ENCODE measurements around the gene RREB1. TPM values are rescaled to one million over a fixed set of nuclear protein-coding genes. Genes with fewer than 3 reads are reported as not detected.
A peak's percentile ranks its signal among the peaks of the same experiment; 100 is the strongest.

Gene RREB1
- total and polyA plus RNA-seq, 2 of the 4 experiments (the other 2 are of a cell fraction) = 8.4 to 14.5 TPM

- intact Hi-C loops (cut with micrococcal nuclease) = loop anchor here (10.0 kb wide), 1 partner anchor 416 kb away; no protein-coding TSS in a partner anchor
- Histone ChIP-seq H3K14ac (replicated peaks; ENCODE audit: low read depth, low read length) (peak overlapping the region; percentile 61), H3K4me1 (ENCODE audit: control insufficient read depth, insufficient read depth, low read length) (peaks cover 24% of the 10 kb centered on the region), H3K79me1 (ENCODE audit: low read depth in 1 of 2, low read length in 2 of 2) (peaks cover 20 to 68% of the 10 kb centered on the region in 2 experiments), H3K56ac (ENCODE audit: extremely low read depth, insufficient read depth, low read length) (peak overlapping the region; percentile 47; the same call in 1 of the 2 replicates), H3K4me2 (ENCODE audit: low read depth, low read length) (peak overlapping the region; percentile 96), H2BK120ac (ENCODE audit: low read depth, low read length) (peak overlapping the region; percentile 25; the same call in 1 of the 2 replicates), H3K23ac (ENCODE audit: low read depth, low read length) (peak overlapping the region; percentile 84; the same call in 1 of the 2 replicates), H2AK5ac (ENCODE audit: low read depth, low read length) (peak overlapping the region; percentile 89), H2AK9ac (replicated peaks; ENCODE audit: low read depth, low read length, poor library complexity) (peak overlapping the region; percentile 89), H2BK5ac (ENCODE audit: low read depth, low read length, poor library complexity, severe bottlenecking) (peak overlapping the region; percentile 96), H3K4me3 (ENCODE audit: insufficient read depth, low read depth, low read length) (peak overlapping the region; percentile 69), H3K36me3 (ENCODE audit: control insufficient read depth, insufficient read depth, low read length) (no peaks in the 10 kb centered on the region), H3K4ac (ENCODE audit: low read depth, low read length) (peak overlapping the region; percentile 56), H4K5ac (ENCODE audit: low read depth, low read length) (peak overlapping the region; percentile 91), H3K9me1 (ENCODE audit: insufficient read depth, low read length) (peaks cover 18% of the 10 kb centered on the region), H3K9me3 (ENCODE audit: control insufficient read depth, insufficient read depth, low read length) (no peaks in the 10 kb centered on the region), H2BK20ac (ENCODE audit: low read depth, low read length) (no peak overlapping the region), H2BK15ac (ENCODE audit: low read depth, low read length) (peak overlapping the region; percentile 80; the same call in 1 of the 3 replicates), H3K9ac (ENCODE audit: low read depth, low read length) (peak overlapping the region; percentile 92), H3K27me3 (ENCODE audit: control insufficient read depth, insufficient read depth, low read length) (no peaks in the 10 kb centered on the region), H4K20me1 (ENCODE audit: insufficient read depth, low read length) (peaks cover 17% of the 10 kb centered on the region), H4K8ac (ENCODE audit: low read depth in 2 of 2, low read length in 2 of 2) (peak overlapping the region; percentile 90 to 92), H2AFZ (replicated peaks; ENCODE audit: low read length, poor library complexity) (peak overlapping the region; percentile 95), H3K18ac (ENCODE audit: low read depth, low read length) (peak overlapping the region; percentile 45), H3K27ac (ENCODE audit: insufficient read depth, low read length) (peak overlapping the region; percentile 97), H4K91ac (ENCODE audit: insufficient read depth, low read depth, low read length) (peak overlapping the region; percentile 74; the same call in 1 of the 2 replicates)
- no TSS peak for BruUV-seq (replicated peaks)
- in situ Hi-C loops (cut with MboI; ENCODE audit: low sequenced_read_pairs) = no loop called here
- dilution Hi-C loops (cut with HindIII; ENCODE audit: low sequenced_read_pairs, unreplicated experiment) = no loop called here
- POLR2A ChIA-PET (ENCODE audit: unreplicated experiment) = interaction anchor here (0.5 kb wide), 1 partner anchor 176 kb away, joined by 4 read pairs; no protein-coding TSS in a partner anchor
- peak; percentile 66 for DNase-seq
- CTCF ChIA-PET = interaction anchor here (1.0 kb wide), 1 partner anchor 63 kb away, joined by 3 read pairs; no protein-coding TSS in a partner anchor
- 3% methylated on average over 15 of the region's 67 CpGs; no CpG with 5 or more reads in 1 of the 2 experiments for WGBS, 2 experiments (ENCODE audit: extremely low coverage in 2 of 2, insufficient read length in 1 of 2)
- ATAC-seq (ENCODE audit: low read depth) = peak; percentile 90
- TF ChIP-seq CEBPB (IDR thresholded peaks at IDR 0.05; ENCODE audit: low read depth, low read length) = no peak
- no peak for TF ChIP-seq BHLHE40 (IDR thresholded peaks at IDR 0.05; ENCODE audit: low read depth, low read length)
- peak; percentile 80 for TF ChIP-seq POLR2A (IDR thresholded peaks at IDR 0.05; ENCODE audit: low read depth, low read length)
- no peak for TF ChIP-seq CHD1 (IDR thresholded peaks at IDR 0.05; ENCODE audit: low read depth, low read length)
- TF ChIP-seq, protein P1, sequence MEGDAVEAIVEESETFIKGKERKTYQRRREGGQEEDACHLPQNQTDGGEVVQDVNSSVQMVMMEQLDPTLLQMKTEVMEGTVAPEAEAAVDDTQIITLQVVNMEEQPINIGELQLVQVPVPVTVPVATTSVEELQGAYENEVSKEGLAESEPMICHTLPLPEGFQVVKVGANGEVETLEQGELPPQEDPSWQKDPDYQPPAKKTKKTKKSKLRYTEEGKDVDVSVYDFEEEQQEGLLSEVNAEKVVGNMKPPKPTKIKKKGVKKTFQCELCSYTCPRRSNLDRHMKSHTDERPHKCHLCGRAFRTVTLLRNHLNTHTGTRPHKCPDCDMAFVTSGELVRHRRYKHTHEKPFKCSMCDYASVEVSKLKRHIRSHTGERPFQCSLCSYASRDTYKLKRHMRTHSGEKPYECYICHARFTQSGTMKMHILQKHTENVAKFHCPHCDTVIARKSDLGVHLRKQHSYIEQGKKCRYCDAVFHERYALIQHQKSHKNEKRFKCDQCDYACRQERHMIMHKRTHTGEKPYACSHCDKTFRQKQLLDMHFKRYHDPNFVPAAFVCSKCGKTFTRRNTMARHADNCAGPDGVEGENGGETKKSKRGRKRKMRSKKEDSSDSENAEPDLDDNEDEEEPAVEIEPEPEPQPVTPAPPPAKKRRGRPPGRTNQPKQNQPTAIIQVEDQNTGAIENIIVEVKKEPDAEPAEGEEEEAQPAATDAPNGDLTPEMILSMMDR (conservative IDR thresholded peaks at IDR 0.05; ENCODE audit: low read depth, low read length) = 0 out of 2 replicates have a peak, but pooled peaks have one; percentile 5
These were observed 33.0 kb downstream of the RREB1 start for GRCh38 chr6:7140631-7141378.
